ENCODE measurements around the gene KDM2A.

The KDM2A gene

GRCh38 chr11:67302571-67303131, 183.6 kb downstream of the KDM2A start:
- DNase-seq (ENCODE audit: low spot score) = no peak

DNA sequence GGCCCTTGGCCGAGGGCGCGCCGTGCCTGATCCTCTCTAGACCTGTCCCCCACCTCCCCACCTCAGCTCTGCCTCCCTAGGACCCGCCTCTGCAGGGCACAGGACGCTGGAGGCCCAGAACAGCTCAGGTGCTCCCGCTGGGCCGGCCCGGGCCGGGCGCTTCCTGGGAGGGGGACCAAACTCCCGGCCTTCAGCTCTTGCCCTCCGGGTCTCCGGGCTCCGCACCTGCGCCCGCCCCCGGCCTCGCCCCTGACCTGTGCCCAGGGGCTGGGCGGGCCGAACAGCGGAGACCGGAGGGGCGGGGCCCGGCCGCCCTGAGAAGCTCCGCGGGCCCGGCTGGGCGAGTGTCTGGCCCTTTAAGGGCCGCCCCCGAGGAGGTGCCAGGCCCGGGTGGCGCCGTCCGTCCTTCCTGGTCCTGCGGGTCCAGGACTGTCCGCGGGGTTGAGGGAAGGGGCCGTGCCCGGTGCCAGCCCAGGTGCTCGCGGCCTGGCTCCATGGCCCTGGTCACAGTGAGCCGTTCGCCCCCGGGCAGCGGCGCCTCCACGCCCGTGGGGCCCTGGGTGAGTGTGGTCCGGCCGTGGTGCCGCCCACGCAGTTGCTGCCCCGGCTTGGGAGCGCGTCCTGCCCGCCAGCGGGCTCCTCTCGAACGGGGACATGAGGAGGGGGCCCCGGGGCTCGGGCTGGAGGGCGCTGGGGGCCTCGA, 184.2 kb downstream of the KDM2A start, which contains the start of gene SSH3:
Gene SSH3 (plus strand): TSS at position 399 of the 703 bp plus-strand sequence. CDS start 96 bp downstream, at position 495.
- no peak for DNase-seq (ENCODE audit: low spot score)

GRCh38 chr11:67303835-67304411, 184.9 kb downstream of the KDM2A start:
- DNase-seq (ENCODE audit: low spot score) = no peak

DNA sequence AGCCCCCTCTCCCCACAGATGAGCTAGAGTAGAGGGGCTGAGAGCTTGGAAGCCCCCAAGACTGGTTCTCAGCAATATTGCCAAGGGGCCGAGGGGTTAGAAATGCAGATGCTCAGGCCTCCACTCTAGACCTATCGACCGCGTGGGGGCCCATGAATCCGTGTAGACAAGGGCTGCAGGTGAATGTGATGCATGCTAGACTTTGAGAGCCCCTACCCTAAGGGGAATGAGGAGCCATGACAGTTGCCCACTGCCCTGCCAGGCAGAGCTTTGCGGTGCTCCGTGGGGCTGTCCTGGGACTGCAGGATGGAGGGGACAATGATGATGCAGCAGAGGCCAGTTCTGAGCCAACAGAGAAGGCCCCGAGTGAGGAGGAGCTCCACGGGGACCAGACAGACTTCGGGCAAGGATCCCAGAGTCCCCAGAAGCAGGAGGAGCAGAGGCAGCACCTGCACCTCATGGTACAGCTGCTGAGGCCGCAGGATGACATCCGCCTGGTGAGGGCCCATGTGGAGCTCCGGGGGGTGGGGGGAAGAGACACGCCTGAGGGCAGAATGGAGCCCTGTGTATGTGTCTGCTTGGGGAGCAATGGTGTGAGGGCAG, 185.5 kb downstream of the KDM2A start:
- DNase-seq (ENCODE audit: low spot score) = no peak

GRCh38 chr11:67306769-67307544, 187.9 kb downstream of the KDM2A start:
- DNase-seq (ENCODE audit: low spot score) = no peak

DNA sequence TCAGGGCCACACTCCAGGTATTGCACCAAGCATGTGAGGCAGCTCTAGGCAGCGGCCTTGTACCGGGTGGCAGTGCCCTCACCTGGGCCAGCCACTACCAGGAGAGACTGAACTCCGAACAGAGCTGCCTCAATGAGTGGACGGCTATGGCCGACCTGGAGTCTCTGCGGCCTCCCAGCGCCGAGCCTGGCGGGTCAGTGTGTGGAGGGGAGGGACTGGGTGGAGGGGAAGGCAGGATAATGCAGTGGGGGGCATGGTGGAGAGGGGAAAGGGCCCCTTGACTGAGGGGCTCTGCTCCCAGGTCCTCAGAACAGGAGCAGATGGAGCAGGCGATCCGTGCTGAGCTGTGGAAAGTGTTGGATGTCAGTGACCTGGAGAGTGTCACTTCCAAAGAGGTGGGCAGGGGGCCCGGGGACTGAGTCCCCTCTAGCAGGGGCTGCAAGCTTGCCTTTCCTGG, 188.5 kb downstream of the KDM2A start:
- no peak for DNase-seq (ENCODE audit: low spot score)

Measured in NAMALWA (cell line).